H54 (cell line): ENCODE measurements around the gene MMP25.

Source experiments
- DNase-seq: peaks from one replicate; pipeline ENCODE4 v3.0.0; 2011; ENCODE audit warnings: low spot score, mixed read lengths; ENCODE audit not compliant: insufficient read length
- FAIRE-seq: peaks from 3 replicates; lab custom pipeline; 2011; peaks lifted over from hg19 to GRCh38; lab: Jason Lieb, UNC
- POLR2A ChIP-seq: IDR thresholded peaks from 2 replicates; pipeline ENCODE4 v1.6.1; 2011; ENCODE audit warnings: low read depth, mild to moderate bottlenecking, low read length

The MMP25 gene

GRCh38 chr16:3101018-3101840, 54.9 kb downstream of the MMP25 start:
- FAIRE-seq = no peak
- no peak for TF ChIP-seq POLR2A
- no peak for DNase-seq

GRCh38 chr16:3101841-3102470, 55.6 kb downstream of the MMP25 start:
- no peak for DNase-seq
- FAIRE-seq = no peak
- TF ChIP-seq POLR2A = no peak

- no peak for FAIRE-seq
- DNase-seq = peak; percentile 95
- peak; percentile 53 for TF ChIP-seq POLR2A
These were observed 60.0 kb downstream of the MMP25 start for GRCh38 chr16:3106205-3106928.
